HUES48 (cell line): ENCODE measurements around the gene NFIC.

Source experiments
- H3K27ac ChIP-seq: one replicate; pipeline ENCODE4 v1.7.0; 2013; ENCODE audit warnings: low read depth, low read length, inconsistent platforms
- H3K27me3 ChIP-seq: 2 replicates; pipeline ENCODE4 v1.6.1; 2013; ENCODE audit warnings: mild to moderate bottlenecking, low read length; ENCODE audit not compliant: control insufficient read depth, insufficient read depth
- H3K36me3 ChIP-seq: 2 replicates; pipeline ENCODE4 v1.6.1; 2013; ENCODE audit warnings: low read length; ENCODE audit not compliant: control insufficient read depth, insufficient read depth
- H3K4me1 ChIP-seq: 2 replicates; pipeline ENCODE4 v1.6.1; 2013; ENCODE audit warnings: mild to moderate bottlenecking, low read length; ENCODE audit not compliant: control insufficient read depth, insufficient read depth
- H3K4me3 ChIP-seq: 2 replicates; pipeline ENCODE4 v1.5.1; 2013; ENCODE audit warnings: mild to moderate bottlenecking, low read depth, low read length
- H3K9ac ChIP-seq: 2 replicates; pipeline ENCODE4 v1.6.1; 2013; ENCODE audit warnings: mild to moderate bottlenecking, low read depth, low read length, moderate library complexity
- H3K9me3 ChIP-seq: 2 replicates; pipeline ENCODE4 v1.6.1; 2013; ENCODE audit warnings: low read length; ENCODE audit not compliant: control insufficient read depth, insufficient read depth

The NFIC gene

DNA sequence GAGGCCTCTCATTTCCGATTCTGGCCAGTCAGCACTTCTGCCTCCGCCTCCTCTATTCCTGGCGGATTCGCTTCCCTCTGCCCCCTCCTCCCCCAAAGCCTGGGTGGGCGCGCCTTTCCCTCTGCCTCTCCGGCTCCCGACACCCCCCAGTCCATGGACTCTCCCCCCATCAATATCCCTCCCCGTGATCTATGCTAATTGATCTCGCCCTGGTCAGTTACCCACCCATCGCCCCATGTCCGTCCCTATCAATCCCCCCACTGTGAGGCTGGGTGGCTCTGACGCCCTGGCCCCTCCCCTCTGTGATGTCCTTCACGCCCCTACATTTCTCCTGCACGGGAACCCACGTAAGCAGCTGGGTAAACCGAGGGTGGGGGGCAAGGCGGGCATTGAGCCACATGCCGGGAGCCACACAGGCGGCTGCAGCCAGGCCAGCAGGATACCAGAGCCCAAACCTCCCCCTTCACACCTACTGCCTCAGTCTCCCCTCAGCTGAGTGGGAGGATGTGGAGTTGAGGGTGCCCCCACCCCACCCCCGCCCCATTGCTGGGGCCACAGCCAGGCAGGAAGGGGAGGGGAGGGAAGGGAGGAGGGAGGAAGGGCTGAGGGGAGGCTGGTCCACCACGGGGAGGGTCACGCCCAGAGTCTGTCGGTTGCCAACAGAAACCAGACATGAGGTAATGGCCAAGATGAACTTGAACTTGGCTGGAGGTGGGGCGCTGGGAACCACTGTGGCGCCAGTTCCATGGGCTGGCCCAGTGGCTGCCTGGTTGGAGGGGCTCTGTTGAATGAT lies 92.9 kb downstream of the NFIC start:
- no peaks in the 10 kb centered on the region for H3K9me3 ChIP-seq
- H3K4me1 ChIP-seq = peaks cover 12% of the 10 kb centered on the region; the same call in 1 of the 2 replicates
- H3K27ac ChIP-seq = no peak overlapping the region
- H3K27me3 ChIP-seq = peaks cover 65% of the 10 kb centered on the region
- H3K9ac ChIP-seq = no peak overlapping the region
- H3K36me3 ChIP-seq = no peaks in the 10 kb centered on the region
- peak overlapping the region; percentile 46 for H3K4me3 ChIP-seq

DNA sequence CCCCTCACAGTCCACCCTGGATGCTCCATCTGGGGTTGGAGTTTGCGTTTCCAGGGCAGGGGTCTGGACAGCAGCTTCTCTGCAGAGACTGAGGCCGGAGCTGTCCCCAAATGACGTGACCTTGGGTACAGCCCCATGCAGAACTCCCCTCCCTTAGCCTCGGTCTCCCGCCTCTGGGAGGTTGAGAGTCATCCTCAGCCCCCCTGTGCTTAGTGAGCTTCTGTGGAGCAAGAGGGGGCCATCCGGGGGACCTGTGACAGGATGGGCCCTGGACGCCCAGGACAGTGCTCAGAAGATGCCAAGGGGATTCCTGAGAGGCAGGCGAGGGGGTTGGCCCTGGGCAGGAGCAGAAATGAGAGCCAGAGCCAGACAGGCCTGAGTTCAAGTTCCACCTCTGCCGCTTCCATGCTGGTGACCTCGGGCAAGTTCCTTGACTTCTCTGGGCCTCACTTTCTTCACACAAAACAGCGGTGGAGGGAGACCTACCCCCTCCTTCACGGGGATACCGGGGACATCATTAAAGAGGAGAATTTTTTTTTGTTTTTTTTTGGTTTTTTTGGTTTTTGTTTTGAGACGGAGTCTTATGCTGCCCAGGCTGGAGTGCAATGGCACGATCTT lies 93.7 kb downstream of the NFIC start:
- Histone ChIP-seq H3K27ac (no peak overlapping the region), H3K4me3 (no peak overlapping the region), H3K4me1 (peaks cover 14% of the 10 kb centered on the region; the same call in 1 of the 2 replicates)

DNA sequence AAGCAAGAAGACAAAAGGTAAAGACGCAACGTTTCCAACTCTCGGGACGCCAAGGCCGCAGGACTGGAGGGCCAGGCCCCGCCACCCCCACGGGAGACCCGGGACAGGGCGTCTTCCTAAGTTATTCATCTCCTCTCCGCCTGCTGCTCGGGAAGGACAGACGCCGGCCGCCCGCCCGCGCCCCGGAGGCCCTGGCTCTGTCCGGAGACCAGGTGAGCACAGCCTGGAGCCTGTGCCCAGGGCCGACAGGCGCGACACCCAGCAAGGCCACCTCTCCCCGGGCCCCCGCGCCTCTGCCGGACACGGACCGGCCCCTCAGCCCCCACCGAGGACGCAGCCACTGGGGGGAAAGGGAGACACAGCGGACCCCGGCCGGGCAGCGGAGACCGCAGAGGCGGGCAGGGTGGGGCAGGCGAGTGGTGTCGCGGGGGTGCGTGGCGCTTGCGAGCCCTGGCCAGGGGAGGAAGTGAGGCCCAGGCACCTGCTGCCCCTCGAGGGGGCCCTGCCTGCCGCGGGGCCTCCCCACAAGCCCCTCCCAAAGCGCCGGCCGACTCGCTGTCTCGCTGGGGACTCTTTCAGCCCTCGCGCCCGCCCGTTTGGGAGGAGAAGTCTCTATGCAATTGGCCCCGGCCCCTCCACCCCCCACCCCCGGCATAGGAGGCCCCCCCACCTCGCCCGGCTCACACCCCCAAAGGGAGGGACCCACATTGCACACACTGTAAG lies 96.8 kb downstream of the NFIC start:
- no peaks in the 10 kb centered on the region for H3K36me3 ChIP-seq
- H3K27ac ChIP-seq = no peak overlapping the region

More for the DNA sequence above, 93.7 kb downstream of the NFIC start:
- Histone ChIP-seq H3K27me3 (peaks cover 72% of the 10 kb centered on the region), H3K36me3 (no peaks in the 10 kb centered on the region), H3K9me3 (no peaks in the 10 kb centered on the region), H3K9ac (no peak overlapping the region)

DNA sequence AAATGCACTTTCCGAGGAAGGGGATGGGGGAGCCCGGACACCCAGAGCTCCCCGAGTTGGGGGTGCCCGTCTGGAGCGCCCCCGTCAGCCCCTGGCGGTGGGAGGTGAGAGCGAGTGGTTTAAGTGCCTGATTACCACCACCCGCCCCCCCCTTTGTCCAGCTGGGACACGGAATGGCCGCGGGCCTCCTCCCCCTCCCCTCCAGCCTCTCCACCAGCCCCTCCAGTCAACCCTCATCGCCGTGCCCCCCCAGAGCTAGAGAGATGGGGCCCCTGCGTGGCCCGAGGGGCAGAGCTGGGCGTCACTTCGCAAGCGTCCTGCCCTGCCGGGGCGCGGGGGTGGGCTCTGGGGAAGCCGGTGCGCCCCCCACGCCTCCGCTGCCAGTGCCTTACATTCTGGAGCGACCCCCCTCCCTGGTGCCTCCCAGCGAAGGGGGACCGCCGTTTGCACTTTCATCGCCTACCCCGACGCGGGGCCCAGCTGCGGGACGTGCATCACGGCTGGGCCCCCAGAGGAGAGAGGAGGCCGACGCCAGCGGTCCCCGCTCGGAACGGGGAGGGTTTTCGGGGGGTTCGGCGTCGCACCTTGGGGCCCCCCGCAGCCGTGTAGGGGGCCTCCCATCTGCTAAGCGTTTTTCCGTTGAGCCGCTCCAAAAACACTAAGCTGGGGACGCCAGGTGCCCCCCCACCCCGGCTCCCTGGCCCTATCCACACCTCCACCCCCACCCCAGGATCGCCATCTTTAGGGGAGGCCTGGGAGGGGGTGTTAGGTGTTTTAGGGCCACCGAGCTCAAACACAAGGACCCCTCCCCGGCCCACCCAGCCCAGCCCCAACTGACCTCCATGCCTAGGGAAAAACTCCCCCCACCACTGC lies 97.6 kb downstream of the NFIC start:
- Histone ChIP-seq H3K36me3 (no peaks in the 10 kb centered on the region), H3K4me3 (peak overlapping the region; percentile 48; the same call in 1 of the 2 replicates), H3K4me1 (peaks cover 7% of the 10 kb centered on the region; the same call in 1 of the 2 replicates), H3K27ac (no peak overlapping the region), H3K9me3 (no peaks in the 10 kb centered on the region), H3K27me3 (peaks cover 68% of the 10 kb centered on the region), H3K9ac (no peak overlapping the region)

More for the DNA sequence above, 96.8 kb downstream of the NFIC start:
- H3K4me1 ChIP-seq = peaks cover 9% of the 10 kb centered on the region; the same call in 1 of the 2 replicates
- peak overlapping the region; percentile 40; the same call in 1 of the 2 replicates for H3K4me3 ChIP-seq
- no peak overlapping the region for H3K9ac ChIP-seq
- H3K9me3 ChIP-seq = no peaks in the 10 kb centered on the region
- H3K27me3 ChIP-seq = peaks cover 76% of the 10 kb centered on the region

GRCh38 chr19:3464587-3465235 lies 98.3 kb downstream of the NFIC start:
- no peaks in the 10 kb centered on the region for H3K36me3 ChIP-seq
- no peak overlapping the region for H3K27ac ChIP-seq

GRCh38 chr19:3465552-3465951 lies 99.2 kb downstream of the NFIC start:
- no peak overlapping the region for H3K27ac ChIP-seq
- H3K27me3 ChIP-seq = peaks cover 63% of the 10 kb centered on the region
- no peaks in the 10 kb centered on the region for H3K9me3 ChIP-seq
- no peaks in the 10 kb centered on the region for H3K36me3 ChIP-seq
- H3K9ac ChIP-seq = no peak overlapping the region
- H3K4me3 ChIP-seq = no peak overlapping the region
- 0 out of 2 replicates have a peak, but pooled peaks cover 2% of the 10 kb centered on the region for H3K4me1 ChIP-seq

More at GRCh38 chr19:3464587-3465235, 98.3 kb downstream of the NFIC start:
- no peak overlapping the region for H3K9ac ChIP-seq
- peaks cover 66% of the 10 kb centered on the region for H3K27me3 ChIP-seq
- H3K4me3 ChIP-seq = no peak overlapping the region
- H3K9me3 ChIP-seq = no peaks in the 10 kb centered on the region
- H3K4me1 ChIP-seq = peaks cover 4% of the 10 kb centered on the region; the same call in 1 of the 2 replicates

DNA sequence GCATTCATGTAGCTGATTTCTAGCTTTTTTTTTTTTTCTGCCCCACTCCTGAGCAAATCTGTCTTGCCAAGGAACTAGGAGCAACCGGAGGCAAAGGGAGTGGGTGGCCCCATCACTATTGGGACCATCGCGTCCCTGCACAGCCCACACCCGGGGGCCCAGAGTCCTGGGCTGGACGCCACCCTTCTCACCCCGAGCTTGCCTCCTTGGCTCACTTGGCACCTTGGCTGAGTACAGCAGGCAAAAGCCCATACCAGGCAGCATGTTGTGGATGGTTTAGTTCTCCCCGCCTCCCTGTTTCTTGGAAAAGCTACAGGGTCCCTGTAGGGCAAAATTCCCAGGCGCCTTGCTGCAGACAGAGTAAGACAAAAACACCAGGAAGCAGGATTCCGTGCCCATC lies 100.3 kb downstream of the NFIC start:
- Histone ChIP-seq H3K27me3 (peaks cover 56% of the 10 kb centered on the region), H3K27ac (no peak overlapping the region)

GRCh38 chr19:3467437-3468198 lies 101.2 kb downstream of the NFIC start:
- Histone ChIP-seq H3K9me3 (no peaks in the 10 kb centered on the region), H3K36me3 (no peaks in the 10 kb centered on the region), H3K27me3 (peaks cover 50% of the 10 kb centered on the region), H3K4me3 (no peak overlapping the region), H3K9ac (no peak overlapping the region), H3K27ac (no peak overlapping the region), H3K4me1 (0 out of 2 replicates have a peak, but pooled peaks cover 2% of the 10 kb centered on the region)

More for the DNA sequence above, 100.3 kb downstream of the NFIC start:
- Histone ChIP-seq H3K4me1 (0 out of 2 replicates have a peak, but pooled peaks cover 2% of the 10 kb centered on the region), H3K9me3 (no peaks in the 10 kb centered on the region), H3K4me3 (no peak overlapping the region), H3K9ac (no peak overlapping the region), H3K36me3 (no peaks in the 10 kb centered on the region)

DNA sequence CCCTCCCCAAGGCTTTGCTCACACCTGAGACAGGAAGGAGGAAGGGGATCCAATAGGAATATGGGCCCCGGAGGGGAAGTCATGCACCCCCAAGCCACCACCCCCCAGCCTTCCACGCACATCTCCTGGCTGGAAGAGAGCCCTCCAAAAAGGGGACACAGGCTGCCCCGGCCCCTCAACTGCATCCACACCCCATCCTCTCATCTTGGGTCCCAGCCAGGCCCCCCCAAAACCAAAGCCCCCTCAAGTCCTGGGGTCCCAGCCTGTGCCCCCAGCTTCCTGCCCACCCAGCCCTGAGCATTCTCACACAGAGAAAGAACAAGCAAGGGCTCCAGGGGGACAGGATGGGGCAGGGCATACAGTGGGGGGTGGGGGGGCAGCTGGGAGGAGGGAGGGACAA lies 101.8 kb downstream of the NFIC start:
- no peaks in the 10 kb centered on the region for H3K36me3 ChIP-seq

More for the DNA sequence above, 101.8 kb downstream of the NFIC start:
- no peak overlapping the region for H3K4me3 ChIP-seq
- 0 out of 2 replicates have a peak, but pooled peaks cover 2% of the 10 kb centered on the region for H3K4me1 ChIP-seq
- H3K27ac ChIP-seq = no peak overlapping the region
- H3K27me3 ChIP-seq = peaks cover 44% of the 10 kb centered on the region
- H3K9ac ChIP-seq = no peak overlapping the region
- H3K9me3 ChIP-seq = no peaks in the 10 kb centered on the region
